PFSK-1 (cell line): ENCODE data around the gene IL15.

Experiments used
- FOXP2 ChIP-seq: optimal IDR thresholded peaks from 2 replicates; pipeline ENCODE3; 2011; ENCODE audit warnings: borderline replicate concordance, control low read depth, inconsistent platforms; ENCODE audit not compliant: insufficient read depth; ENCODE audit errors: extremely low read length, extremely low read depth
- POLR2AphosphoS5 ChIP-seq: IDR thresholded peaks from 2 replicates; pipeline ENCODE4 v1.6.1; 2012; ENCODE audit warnings: low read depth, mild to moderate bottlenecking, control low read depth, low read length, moderate library complexity
- SIN3A ChIP-seq: IDR thresholded peaks from 2 replicates; pipeline ENCODE4 v1.6.1; 2012; ENCODE audit warnings: mild to moderate bottlenecking, low read length, moderate library complexity, borderline replicate concordance; ENCODE audit not compliant: insufficient read depth
- TAF1 ChIP-seq: IDR thresholded peaks from 2 replicates; pipeline ENCODE4 v1.6.1; 2012; ENCODE audit warnings: low read length, control low read depth, borderline replicate concordance; ENCODE audit not compliant: insufficient read depth
- TF ChIP-seq, protein P1 (sequence below), 2 experiments: IDR thresholded peaks; 2 replicates each; pipeline versions ENCODE4 v1.6.1 to v1.8.0; 2011 to 2012; ENCODE audit warnings: low read depth in 2 of 2, low read length in 2 of 2, control low read depth in 1 of 2, inconsistent platforms in 1 of 2, mild to moderate bottlenecking in 1 of 2, moderate library complexity in 1 of 2; ENCODE audit not compliant: insufficient read depth in 1 of 2

IL15 gene

GRCh38 chr4:141646969-141647368, 10.6 kb downstream of the IL15 start:
- no peak for TF ChIP-seq POLR2AphosphoS5
- no peak for TF ChIP-seq SIN3A
- TF ChIP-seq, protein P1, sequence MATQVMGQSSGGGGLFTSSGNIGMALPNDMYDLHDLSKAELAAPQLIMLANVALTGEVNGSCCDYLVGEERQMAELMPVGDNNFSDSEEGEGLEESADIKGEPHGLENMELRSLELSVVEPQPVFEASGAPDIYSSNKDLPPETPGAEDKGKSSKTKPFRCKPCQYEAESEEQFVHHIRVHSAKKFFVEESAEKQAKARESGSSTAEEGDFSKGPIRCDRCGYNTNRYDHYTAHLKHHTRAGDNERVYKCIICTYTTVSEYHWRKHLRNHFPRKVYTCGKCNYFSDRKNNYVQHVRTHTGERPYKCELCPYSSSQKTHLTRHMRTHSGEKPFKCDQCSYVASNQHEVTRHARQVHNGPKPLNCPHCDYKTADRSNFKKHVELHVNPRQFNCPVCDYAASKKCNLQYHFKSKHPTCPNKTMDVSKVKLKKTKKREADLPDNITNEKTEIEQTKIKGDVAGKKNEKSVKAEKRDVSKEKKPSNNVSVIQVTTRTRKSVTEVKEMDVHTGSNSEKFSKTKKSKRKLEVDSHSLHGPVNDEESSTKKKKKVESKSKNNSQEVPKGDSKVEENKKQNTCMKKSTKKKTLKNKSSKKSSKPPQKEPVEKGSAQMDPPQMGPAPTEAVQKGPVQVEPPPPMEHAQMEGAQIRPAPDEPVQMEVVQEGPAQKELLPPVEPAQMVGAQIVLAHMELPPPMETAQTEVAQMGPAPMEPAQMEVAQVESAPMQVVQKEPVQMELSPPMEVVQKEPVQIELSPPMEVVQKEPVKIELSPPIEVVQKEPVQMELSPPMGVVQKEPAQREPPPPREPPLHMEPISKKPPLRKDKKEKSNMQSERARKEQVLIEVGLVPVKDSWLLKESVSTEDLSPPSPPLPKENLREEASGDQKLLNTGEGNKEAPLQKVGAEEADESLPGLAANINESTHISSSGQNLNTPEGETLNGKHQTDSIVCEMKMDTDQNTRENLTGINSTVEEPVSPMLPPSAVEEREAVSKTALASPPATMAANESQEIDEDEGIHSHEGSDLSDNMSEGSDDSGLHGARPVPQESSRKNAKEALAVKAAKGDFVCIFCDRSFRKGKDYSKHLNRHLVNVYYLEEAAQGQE (IDR thresholded peaks at IDR 0.05; ENCODE audit: insufficient read depth in 1 of 2, low read depth in 2 of 2, low read length in 2 of 2): no peak
- TF ChIP-seq FOXP2: no peak
- TF ChIP-seq TAF1: no peak

DNA sequence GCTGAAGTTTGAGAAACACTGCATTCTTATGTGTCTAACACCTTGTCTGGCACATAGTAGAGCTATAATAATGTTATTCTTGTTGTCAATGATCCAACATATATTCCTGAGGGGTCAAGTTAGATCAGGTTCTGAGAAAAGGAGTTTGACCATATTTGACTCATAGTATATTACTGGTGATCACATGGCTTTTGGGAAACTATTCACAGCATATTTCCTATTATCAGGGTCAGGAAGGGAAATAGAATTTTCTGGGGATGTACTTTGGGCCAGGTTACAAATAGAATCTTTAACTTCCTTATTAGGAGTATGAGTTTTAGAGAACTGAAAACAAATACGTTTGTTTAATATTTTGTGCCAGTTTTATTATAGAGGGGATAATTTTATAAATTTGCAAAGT, 11.6 kb downstream of the IL15 start:
- TF ChIP-seq, protein P1 (IDR thresholded peaks at IDR 0.05; ENCODE audit: insufficient read depth in 1 of 2, low read depth in 2 of 2, low read length in 2 of 2): no peak
- no peak for TF ChIP-seq TAF1

DNA sequence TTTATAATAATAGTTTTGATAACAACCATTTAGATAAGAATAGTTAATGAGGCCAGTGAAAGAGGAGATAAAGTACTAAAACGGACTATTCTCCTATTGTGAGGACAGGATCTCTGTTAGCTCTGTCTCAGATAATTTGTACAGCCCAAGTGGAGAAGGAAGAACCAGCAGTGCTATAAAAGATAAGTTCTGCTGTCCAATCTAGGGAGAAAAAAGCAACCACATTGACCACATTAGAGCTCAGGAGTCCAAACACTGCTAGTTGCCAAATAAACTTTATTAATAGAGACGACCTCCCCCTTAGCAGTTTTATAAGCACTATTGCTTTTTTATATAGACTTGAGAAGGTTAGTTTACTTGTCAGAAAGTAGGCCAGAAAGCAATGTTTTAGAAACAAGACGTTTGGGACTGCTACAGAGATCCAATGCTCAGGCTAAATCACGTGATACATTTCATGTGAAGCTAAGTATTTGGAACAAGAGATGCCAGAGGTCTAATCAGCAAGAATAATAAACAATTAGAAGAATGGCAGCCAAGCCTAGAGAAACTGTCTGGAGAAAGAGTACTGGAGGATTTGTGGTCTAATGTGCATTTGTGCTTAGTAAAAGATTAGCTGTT, 15.9 kb downstream of the IL15 start:
- TF ChIP-seq, protein P1 (IDR thresholded peaks at IDR 0.05; ENCODE audit: insufficient read depth in 1 of 2, low read depth in 2 of 2, low read length in 2 of 2): no peak
- no peak for TF ChIP-seq POLR2AphosphoS5
- TF ChIP-seq TAF1: no peak
- no peak for TF ChIP-seq FOXP2
- no peak for TF ChIP-seq SIN3A

- TF ChIP-seq FOXP2: no peak
- no peak for TF ChIP-seq TAF1
- no peak for TF ChIP-seq POLR2AphosphoS5
- no peak for TF ChIP-seq SIN3A
- TF ChIP-seq, protein P1 (IDR thresholded peaks at IDR 0.05; ENCODE audit: insufficient read depth in 1 of 2, low read depth in 2 of 2, low read length in 2 of 2): no peak
Observed at GRCh38 chr4:141654098-141654497, 17.7 kb downstream of the IL15 start.

- TF ChIP-seq POLR2AphosphoS5: no peak
- no peak for TF ChIP-seq TAF1
- TF ChIP-seq FOXP2: no peak
- TF ChIP-seq SIN3A: no peak
- TF ChIP-seq, protein P1 (IDR thresholded peaks at IDR 0.05; ENCODE audit: insufficient read depth in 1 of 2, low read depth in 2 of 2, low read length in 2 of 2): no peak
Observed at GRCh38 chr4:141656031-141656430, 19.6 kb downstream of the IL15 start.
